Retinal pigment epithelial cell (primary cell): ENCODE data around the gene RSPO3.
A peak's percentile ranks its signal among the peaks of the same experiment; 100 is the strongest.

Experiments
- DNase-seq: peaks from one replicate; pipeline ENCODE4 v3.0.0-alpha.2; 2010; ENCODE audit warnings: low read depth
- H3K4me3 ChIP-seq: 2 replicates; pipeline ENCODE4 v1.5.1; 2011; ENCODE audit warnings: mild to moderate bottlenecking, low read length, control low read depth, moderate library complexity
- CTCF ChIP-seq: conservative IDR thresholded peaks from 2 replicates; pipeline ENCODE4 v1.5.1; 2011; ENCODE audit warnings: low read depth, low read length, control low read depth, inconsistent platforms

Gene RSPO3

GRCh38 chr6:127147534-127147933, 29.1 kb downstream of the RSPO3 start:
- no peak for TF ChIP-seq CTCF
- H3K4me3 ChIP-seq: no peak overlapping the region
- no peak for DNase-seq

- no peak for DNase-seq
Observed at GRCh38 chr6:127148511-127148910, 30.0 kb downstream of the RSPO3 start.

DNA sequence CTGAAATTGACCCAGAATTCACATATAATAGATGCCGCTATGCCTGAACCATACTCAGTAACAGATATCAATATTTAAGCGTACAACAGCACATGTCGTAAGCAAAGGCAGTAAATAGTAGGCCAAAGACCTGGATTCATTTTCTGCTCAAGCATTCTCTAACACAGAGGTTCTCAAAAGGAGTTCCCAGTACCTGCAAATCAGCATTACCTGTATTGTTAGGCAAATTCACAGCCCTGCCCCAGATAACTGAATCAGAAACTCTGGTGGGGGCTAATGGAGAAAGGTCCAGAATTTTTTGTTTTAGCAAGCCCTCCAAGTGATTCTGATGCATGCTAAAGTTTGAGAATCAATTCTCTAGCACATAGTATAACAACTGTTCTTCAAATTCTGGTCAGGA, 36.0 kb downstream of the RSPO3 start:
- H3K4me3 ChIP-seq: no peak overlapping the region
- no peak for TF ChIP-seq CTCF
- no peak for DNase-seq

More at GRCh38 chr6:127148511-127148910, 30.0 kb downstream of the RSPO3 start:
- TF ChIP-seq CTCF: no peak
- no peak overlapping the region for H3K4me3 ChIP-seq

- H3K4me3 ChIP-seq: no peak overlapping the region
- no peak for TF ChIP-seq CTCF
- no peak for DNase-seq
Observed at GRCh38 chr6:127160484-127160883, 42.0 kb downstream of the RSPO3 start.

GRCh38 chr6:127162836-127163235, 44.4 kb downstream of the RSPO3 start:
- H3K4me3 ChIP-seq: no peak overlapping the region
- peak; percentile 35 for DNase-seq

GRCh38 chr6:127164036-127164435, 45.6 kb downstream of the RSPO3 start:
- no peak for TF ChIP-seq CTCF
- no peak for DNase-seq
- no peak overlapping the region for H3K4me3 ChIP-seq

More at GRCh38 chr6:127162836-127163235, 44.4 kb downstream of the RSPO3 start:
- TF ChIP-seq CTCF: no peak

- no peak for TF ChIP-seq CTCF
- DNase-seq: no peak
- H3K4me3 ChIP-seq: no peak overlapping the region
Observed at GRCh38 chr6:127164565-127164964, 46.1 kb downstream of the RSPO3 start.
